EH (cell line): ENCODE data around the gene MNX1.

ENCODE experiments used
- DNase-seq: peaks from one replicate; pipeline ENCODE4 v3.0.0-alpha.2; 2015; ENCODE audit warnings: low read depth

The MNX1 gene

DNA sequence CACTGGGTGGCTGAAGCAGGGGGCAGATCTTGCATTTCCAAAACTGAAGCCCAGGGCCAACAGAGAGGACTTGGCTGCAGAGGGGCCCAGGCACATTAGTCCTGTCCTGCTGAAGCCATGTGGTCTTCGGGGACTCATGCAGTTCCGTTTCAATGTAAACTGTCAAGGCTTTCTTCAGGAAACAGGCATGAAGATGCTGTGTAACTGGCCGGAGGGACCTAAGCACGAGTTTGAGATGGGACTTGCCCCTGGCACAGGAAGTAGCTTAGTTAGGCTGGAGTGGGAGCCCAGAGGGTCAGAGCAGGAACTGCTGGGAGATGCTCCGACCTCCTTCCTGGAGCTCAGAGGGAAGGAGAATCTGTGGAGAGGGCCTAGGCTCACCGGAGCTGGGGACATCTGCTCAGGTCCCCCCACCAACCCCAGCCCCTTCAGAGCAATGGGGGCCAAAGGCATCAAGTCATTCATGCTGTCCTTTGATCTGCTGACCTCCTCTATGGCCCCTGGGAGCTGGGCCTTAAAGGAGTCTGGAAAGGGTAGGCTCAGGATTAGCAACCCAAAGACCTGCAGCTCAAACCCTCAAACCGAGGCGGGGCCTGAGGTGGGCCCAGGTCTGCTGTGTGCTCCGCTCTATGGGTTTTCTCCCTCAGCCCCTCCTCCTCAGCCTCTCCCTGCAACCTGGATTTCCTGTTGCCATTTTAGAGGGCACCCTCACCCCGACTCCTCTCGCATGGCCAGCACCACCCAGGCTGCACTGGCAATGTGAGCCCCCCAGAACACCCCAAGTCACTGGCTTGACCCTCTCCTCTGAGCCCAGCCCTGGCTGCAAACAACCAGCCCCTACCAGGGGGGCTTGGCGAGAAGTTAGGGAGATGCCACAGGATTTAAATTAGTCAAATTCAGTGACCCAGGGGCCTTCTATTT, 4.4 kb upstream of the MNX1 start:
- no peak for DNase-seq

DNA sequence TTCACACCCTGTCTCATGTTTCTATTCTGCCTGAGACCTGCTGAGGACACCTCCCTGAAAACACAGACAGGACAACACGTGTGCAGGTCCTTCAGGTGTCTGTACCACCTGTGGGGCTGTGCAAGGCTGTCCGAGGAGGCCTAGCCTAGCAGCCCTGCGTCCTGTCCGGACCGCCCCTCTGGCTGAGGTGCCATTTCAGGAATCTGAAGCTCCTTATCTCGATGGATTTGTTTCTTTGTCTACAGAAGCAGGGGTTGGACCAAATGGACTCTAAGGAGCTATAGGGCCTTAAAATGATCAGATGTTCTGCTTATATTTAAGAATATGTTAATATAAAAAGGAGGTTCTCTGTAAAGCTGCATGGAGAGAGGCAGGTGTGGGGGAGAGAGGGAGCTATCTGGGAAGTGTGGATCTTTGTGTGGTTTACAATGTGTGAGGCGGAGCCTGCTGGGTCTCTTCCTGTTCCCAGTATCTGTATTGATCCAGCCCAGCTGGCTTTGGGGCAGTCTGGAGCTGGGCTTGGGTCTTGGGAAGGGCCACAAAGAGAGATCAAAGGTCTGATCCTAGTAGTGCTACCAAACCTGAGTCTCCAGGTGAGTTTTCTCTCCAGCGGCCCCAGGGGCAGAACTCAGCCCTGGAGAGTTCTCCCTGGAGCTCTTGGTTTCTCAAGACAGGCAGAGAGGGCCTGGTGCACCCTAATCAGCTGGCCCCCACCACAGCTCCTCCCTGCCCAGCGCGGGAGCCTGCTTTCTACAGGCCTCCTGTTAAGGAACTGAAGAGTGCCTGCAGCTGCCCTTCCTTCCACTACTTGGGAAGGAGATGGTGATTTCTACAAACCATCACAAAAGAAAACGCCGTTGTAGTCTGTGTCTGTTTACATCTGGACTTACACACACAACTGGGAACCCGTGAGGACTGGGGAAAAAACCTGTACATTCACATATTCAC, 3.4 kb upstream of the MNX1 start:
- no peak for DNase-seq

DNA sequence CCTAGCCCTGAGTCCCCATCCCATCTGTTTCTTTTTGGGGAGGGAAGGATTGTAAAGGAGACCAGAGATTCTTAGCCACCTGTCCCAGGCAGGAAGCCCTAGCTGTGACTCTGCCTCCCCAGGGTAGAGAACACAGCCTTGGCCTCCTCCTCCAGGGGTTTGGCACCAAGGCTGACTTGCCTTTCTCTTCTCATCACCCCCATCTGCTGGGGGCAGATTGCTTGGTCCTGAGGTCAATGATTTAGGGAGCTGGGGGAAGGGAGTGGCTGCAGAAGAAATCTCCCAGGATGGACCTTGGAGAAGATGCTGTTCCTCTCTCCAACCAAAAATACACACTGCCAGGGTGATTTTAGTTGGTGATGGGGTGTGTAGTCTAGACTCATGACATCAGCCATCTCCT, 2.6 kb upstream of the MNX1 start:
- DNase-seq, result no peak

DNA sequence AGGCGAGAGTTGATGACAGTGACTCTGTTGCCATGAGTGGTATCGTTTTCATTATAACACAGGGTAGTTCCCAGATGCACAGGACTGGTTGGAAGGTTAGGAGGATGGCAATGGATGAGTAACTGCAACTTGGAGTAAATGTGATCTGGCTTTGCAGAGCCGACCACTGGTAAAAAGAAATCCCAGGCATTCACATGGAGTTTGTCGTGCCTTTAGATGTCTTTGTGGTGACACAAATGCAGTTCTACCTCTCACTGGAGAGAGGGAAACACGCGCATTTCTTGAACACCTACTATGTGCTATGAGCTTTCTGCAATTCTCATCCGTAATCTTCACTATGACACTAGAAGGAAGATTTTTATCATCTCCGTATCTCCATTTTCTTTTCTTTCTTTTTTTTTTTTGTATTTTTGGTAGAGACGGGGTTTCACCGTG, 1.7 kb upstream of the MNX1 start:
- DNase-seq, result no peak

DNA sequence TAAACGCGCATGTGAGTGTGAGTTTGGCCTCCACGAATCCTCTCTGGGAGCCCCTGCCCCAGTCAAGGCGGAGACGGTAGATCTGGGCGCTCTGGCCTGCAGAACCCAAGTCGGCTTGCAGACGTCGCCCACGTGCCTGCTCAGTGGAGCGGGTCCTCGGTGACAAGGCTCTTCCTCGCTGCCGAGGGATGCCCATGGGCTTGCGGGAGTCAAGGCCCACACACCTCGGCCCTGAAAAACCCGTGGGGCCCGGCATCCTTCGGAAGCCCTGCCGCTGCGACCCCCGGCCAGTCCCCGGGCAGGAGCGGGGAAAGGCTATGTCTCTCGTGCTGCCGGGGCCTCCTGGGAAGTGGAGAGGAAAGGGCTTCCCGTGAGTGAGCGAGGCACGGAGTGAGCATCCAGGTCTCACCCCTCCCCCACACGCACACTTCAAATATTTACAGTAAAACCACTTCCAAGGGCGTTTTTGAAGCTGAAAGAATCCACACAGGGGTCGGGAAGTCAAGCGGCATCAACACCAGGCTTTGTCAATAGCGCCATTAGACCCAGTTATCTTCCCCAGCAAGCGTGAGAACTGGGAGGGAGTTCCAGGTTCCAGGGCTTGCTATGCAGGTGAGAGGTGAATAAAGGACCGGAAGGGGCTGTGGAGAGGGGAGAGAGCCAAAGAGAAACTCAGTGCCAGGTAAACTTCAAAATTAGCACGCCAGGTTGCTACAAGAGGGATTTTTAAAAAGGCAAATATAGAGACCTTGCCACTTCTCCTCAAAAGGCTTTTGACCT, 1.1 kb upstream of the MNX1 start:
- no peak for DNase-seq

DNA sequence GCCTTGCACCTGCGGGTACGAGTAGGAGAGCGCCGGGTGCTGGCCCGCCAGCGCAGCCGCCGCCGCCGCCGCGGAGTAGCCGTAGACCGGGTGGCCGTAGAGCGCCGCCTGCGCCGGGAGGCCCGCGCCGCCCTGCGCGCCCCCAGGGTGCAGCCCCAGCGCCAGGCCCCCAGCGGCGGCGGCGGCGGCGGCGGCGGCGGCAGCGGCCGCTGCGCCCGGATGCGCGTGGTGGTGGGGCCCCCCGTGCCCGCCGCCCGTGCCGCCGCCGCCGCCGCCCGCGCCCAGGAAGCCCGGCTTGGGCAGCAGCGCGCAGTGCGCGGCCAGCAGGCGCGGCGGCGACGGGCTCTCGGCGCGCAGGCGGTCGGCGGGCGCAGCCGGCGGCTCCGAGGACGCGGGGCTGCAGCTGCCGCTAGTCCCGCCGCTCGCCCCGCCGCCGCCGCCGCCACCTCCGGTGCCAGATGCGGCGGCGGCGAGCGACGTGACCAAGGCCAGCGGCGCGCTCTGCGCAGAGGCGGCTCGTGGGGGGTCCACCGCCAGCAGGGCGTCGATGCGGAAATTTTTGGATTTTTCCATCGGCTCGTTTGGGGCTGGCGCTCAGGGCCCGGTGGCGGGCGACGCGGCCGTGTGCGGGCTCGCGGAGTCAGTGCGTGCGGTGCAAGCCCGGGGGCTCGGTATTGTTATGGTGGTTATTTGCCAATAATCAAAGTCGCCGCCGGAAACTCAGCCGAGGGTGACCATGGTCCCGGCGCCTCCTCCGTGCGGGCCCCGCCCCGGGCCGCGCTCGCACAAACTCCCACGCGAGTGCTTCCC, 480 bp downstream of the MNX1 start:
- no peak for DNase-seq

DNA sequence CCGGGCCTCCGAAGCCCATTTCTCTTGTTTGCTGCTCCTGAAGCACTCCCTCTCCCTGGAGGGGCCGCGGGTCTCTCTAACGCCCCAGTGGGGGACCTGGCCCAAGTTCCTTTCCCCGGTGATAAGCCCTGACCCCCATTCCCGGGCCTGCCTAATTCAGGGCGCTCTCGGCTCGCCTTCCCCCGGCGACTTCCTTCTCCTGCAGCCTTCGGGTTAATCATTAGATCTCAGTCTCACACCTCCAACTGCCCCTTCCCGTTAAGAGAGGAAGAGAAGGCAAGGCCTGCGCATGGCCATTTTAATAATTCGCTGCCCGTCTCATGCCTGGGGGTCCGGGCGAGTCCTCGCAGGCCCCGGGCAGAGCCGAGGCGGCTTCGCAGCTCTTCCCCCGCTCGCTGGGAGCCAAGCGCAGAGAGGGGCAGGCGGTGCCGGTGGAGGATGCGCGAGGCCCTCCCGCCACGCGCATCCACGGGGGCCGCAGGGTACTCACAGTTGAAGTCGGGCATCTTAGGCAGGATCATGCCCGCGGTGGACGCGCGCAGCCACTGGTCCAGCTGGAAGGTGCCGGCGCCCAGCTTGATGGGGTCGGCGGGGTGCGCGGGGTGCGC, 1.2 kb downstream of the MNX1 start:
- no peak for DNase-seq

DNA sequence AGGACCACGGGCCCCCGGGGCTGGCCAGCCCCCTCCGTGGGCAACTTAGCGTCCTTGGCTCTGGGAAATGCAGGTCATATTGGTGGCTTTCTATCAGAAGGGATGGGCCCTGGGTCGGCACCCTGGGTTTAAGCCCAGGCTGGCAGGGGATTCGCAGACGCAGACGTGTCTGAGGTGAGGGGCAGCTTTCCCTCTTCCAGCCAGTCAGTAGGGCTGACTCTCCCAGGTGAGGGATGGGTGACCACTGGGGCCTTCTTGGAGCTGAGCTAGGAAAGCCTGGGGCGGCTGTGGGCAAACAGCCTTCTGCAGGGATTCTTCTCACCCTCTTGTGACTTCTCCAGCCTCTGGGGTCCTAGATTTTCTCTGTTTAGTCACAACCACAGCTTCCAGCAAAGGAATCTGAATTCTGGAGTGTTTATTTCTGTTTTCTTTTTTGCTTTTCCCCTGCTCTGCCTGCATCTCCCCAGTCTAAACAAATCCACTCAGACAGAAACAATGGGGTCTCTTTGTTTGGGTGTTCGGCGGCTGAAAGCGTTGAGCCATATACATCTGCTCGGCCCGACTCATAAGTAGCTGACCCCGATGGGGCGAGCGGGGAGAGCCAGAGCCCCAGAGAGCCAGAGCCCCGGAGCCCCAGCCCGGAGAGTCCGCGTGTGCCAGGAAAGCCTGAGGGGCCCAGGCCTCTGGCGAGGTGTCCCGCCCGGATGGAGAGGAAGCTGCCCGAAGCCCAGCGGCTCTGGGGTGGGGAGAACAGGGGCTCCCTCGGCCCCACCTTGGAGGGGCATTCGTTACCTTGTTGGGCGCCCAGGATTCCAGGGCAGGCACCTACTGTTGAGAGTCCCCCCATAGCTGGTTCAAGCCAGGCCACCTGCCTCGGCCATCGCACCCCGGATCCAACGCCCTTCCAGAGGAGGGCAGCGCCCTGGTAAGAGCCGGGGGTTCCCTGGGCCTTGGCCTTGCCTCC, 2.0 kb downstream of the MNX1 start:
- no peak for DNase-seq

DNA sequence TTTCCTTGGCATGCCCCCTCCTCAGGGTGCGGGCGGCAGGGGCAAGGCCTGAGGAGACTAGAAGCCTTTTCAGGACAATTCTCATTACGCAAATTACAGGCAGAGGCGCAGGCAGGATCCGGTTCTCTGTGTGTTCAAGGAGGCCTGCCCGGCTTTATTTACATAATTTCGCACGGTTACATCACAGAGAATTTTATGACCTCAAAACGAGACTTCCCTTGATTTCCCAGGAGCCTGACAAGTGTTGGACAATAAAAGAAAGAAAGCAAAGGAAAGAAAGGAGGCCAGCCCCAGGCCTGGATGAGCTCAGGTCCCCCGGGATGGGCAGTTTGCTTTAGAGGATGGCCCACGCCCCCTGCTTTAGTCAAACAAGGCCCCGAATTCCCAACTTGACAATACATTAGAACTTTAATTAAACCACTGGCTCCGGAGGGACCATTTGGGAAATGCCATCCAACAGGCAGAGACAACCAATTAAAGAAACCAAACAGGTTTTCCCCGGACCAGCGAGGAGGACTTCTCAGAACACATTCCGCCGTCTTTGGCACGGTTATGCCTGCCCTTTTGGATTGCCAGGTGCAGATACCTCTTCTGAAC, 2.9 kb downstream of the MNX1 start:
- DNase-seq, result no peak

DNA sequence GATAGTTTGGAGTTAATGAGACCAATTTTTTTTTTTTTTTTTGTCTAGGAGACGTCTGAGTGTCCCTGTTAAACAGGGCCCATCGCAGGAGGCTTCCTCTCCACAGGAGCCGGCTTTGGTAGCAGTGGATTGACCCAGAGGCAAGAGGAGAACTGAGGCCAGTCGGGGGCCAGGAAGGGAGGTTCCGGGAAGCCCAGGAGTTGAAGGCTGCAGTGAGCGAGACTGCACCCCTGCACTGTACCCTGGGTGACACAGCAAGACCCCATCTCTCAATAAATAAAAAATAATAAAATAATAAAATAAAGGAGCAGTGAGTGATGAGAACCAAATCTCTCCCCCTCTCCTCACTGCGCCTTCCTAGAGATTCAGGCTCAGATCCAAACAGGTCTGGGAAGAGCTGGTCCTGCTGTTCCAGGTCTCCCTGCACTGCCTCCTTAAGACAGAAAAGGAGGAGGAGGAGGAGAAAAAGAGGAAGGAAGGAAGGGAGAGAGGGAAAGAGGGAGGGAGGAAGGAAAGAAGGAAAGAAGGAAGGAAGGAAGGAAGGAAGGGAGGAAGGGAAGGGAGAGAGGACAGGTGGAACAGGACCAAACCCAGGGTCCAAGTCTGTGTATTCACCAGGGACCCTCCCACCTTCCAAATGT, 3.5 kb downstream of the MNX1 start:
- DNase-seq, result no peak

DNA sequence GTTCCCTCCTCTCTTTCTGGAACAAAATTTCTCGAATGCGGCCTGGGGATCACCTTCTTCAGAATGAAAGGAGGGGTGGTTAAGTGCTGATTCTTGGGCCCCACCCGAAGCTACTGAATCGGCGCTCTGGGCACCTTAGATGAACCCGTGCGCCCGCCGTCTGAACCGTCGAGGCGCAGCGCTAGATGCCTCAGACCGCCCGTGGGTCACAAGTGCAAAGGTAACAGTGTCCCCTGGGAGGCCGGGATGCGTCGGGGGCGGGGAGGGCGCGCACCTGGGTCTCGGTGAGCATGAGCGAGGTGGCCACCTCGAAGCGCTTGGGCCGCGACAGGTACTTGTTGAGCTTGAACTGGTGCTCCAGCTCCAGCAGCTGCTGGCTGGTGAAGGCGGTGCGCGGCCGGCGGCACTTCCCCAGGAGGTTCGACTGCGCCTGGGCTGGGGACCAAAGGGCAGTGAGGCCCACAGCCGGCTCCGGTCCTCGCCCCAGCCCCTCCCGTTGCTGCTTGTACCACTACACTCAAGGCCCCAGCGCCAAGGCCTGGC, 4.2 kb downstream of the MNX1 start:
- no peak for DNase-seq

DNA sequence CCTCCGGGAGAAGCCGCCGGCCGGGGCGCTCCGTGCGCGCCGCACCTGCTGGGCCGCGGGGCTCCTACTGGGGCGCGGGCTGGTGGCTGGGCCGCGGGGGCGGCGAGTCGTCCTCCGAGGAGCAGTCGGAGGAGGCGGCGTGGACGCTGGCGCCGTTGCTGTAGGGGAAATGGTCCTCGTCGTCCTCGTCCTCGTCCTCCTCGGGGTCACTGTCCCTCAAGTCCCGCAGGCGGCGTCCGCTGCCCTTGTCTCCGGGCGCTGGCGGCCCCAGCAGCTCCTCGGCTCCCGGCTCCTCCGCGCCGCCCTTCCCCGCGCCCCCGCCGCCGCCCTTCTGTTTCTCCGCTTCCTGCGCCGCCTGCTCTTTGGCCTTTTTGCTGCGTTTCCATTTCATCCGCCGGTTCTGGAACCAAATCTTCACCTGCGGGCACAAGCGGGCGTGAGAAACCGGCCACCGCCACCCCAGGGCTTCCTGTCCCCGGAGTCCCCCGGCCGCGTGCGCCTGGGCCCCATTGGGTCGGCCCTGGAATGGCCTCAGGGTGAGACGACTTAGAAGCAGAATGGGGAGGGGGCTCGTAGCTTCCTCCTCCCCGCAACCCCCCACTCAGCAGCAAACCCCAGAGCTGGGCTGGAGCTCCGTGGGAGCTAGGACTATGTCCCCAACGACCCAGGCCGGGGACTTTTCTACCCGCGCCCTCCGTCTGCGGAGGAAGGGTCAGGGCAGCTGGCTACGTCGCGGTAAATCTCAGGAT, 4.8 kb downstream of the MNX1 start:
- no peak for DNase-seq

DNA sequence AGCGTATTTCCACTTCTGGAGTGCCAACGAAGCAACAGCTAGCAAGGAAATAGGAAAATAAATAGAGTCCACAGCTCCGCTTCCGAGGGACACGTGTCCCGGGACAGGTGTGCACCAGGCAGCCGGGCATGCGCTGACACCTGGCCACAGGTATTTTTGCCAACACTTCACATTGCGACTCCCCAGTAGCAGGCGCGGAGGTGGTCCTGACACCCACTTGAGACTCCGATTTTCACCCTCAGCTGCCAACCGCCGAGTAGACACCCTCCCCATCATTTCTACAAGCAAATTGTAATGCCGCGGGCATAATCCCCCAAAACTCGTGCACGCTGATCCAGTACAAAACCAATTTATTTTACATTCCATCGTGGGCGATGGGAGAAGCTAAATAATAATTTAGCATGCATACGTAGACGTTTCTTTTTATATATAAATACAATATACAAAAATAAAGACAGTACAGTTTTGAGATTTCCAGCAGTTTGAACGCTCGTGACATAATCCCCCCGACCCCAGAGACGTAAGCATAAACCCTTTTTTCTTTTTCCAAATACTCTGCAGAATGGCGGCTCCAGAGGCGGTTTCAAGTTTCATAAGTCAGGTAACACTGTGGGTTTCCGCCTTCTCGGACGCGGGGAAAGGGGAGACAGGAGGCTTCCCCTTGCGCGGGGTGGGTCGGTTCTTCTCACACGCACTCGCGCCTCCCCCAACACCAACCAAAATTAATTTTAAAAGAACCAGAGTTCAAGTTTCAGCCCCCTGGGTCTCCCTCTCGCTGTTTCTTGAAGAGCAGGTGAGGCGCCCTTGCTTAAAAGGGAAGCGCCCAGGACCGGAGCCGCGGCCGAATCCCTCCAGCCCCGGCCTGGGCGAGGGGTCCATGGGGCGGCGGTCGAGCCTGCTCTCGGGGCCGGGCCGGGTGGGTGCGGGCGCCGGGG, 5.7 kb downstream of the MNX1 start:
- no peak for DNase-seq

DNA sequence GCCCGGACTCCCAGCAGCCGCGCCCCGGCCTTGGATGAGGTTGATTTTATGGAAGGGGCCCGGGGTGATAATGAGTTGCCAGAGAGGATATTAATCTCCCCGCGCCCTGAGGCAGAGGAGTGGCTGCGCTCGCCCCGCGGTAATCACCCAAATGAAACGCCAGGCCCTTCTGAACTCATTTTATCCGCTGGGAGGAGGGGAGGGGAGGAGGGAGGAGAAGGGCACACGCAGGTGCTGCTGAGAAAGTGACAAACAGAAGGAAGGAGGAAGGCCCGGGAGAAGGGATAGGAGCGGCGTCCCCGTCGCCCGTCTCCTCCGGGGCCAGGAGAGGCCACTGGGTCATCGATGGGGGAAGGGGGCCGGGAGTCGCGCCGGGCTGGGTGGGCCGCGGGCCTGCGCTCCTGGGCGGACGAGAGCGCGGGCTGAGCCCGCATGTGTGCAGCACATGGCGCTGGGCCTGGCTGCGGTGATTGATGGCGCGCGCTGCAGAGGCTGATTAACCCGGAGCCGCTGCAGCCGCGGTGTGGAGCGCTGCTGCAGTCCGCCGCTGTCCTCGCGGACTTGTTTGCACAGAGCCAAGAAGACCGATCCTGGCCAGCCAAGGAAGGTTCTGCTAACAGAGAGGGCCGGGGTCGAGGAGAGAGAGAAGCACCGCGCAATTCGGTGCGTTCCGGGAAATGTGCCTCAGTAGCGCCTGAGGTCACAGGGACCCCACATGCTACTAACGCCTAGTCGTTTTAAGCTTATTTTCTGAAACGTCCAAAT, 6.5 kb downstream of the MNX1 start:
- DNase-seq, result peak; percentile 43

DNA sequence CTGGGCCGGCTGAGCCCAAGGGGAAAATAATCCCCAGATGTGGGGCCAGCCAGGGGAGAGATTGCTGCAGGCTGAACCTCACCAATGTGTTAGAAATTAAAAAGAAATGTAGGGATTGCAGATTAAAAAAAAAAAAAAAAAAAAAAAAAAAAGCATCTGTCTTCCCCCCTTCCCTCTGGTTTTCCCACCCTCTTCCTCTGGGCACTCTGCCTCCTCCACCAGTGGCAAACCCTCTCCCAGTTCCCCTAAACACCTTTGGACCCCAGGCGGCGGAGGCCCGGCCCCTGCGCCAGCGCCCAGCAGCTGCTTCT, 7.1 kb downstream of the MNX1 start:
- DNase-seq, result no peak

DNA sequence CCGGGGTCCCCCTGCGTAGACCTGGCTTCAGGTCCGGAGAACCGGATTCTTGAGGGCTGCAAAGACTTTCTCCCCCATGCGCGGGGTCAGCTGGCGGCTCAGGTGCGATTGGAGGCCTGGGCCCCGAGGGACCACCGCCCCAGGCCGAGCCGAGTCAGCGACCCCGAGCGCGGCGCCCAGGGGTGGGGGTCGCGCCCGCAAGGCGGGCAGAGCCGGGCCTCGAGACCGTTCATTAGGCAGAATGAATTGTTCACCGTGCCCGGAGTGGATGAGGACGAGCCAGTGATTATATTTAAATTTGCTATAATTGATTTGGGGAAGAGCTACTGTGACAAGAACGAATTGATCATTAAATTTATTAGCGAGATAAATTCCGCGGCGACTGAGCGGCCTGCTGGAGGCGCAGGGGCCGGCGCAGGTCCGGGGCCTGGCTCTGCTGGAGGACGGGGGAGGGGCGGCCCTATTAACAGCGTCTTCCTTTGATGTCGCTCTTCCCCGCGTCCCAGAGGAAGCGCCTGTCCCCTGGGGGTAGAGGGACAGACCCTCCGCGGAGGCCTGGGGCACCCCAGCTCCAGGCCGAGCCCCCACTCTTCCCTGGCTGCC, 7.5 kb downstream of the MNX1 start:
- DNase-seq, result no peak
